ENCODE results near the gene NOX3.

- no peak for TF ChIP-seq CTCF (IDR thresholded peaks at IDR 0.05)
- TF ChIP-seq EP300 (IDR thresholded peaks at IDR 0.05): no peak
These were observed at the start of gene NOX3 for GRCh38 chr6:155455766-155456165.

Measured in upper lobe of left lung (tissue), 4 donors.